NCI-H82 (cell line): ENCODE data around the gene RYR2.

ENCODE experiments used
- DNase-seq: peaks from one replicate; lab custom pipeline; 2025; lab: John Stamatoyannopoulos, UW

Gene RYR2

DNA sequence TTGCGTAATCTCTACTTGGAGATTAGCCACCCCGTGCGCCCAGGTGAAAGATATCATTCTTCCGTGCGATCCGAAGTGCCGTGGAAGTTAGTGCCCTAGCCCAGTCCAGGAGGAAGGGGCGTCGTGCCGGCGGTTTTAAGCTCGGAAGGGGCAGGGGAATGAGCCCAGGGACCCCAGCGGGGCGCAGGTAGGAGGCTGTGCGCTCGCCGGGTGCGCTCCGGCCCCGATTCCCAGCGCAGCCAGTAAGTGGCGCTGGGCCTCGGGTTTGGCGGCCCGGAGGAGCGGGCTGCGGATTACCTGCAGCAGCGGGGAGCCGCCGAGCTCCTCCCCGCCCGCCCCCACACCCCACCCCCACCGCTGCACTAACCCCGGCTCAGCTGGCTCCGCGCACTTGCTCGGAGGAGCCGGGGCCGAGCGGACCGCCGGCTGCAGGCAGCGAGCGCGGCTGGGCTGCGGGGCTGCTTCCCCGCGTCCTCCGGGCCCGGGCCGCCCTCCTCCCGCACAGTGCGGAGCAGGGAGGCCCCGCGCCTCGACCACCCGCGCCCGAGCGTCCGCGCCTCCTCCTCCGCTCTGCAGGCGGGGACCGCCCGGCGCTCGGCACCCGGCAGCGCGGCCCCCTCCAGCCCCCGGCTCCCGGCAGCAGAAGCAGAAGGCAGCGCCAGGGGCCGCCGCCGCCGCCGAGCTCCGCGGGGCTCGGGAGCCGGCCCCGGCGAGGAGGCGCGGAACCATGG is at the start of gene RYR2:
Gene RYR2 (plus strand): TSS at position 390 of the 731 bp plus-strand sequence. CDS start 338 bp downstream, at position 728.
- DNase-seq = peak; percentile 87

DNA sequence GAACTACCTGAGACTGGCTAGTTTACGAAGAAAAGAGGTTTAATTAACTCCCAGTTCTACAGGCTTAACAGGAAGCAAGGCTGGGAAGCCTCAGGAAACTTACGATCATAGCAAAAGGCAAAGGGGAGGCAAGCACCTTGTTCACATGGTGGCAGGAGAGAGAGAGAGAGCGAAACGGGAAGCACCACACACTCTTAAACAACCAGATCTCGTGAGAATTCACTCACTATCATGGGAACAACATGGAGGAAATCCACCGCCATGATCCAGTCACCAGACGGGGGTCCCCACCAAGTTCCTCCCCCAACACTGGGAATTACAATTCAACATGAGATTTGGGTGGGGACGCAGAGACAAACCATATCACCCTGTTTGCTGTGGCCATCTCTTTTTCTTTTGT is 49.5 kb upstream of the RYR2 start:
- DNase-seq = no peak

DNA sequence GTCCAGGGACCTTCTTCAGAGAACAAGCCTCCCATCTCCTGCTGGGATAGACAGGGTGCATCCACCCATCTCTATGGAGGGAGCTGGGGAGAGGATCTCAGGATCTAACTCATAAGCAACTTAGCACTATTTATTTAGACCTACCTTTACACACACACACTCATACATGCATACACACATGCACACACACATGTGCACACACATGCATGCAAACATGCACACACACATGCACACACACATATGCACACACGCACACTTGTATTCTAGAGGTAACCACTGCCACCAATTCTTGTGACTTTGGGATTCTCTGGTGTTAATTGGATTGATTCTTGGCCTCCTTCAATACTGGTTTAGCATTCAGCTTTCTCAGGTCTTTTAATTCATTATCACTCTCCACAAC is 47.5 kb upstream of the RYR2 start:
- DNase-seq = no peak

DNA sequence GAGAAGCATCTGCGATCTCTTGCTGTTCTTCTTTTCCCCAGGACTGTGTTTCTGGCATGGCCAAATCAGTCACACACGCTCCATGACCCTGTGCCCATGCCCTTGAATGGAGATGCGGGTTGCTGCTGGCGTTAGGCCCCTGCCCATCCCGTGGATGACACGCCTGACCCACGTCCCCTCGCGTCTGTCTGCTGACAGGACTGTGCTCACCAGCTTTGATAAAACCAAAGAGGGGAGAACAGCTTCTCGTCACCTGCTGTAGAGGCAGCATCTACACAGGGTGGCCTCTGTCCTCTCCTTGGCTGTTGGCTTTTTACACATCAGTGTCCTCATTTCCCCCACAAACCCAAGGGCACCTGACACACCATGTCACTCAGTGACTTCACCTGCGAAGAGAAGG is 44.6 kb upstream of the RYR2 start:
- no peak for DNase-seq

DNA sequence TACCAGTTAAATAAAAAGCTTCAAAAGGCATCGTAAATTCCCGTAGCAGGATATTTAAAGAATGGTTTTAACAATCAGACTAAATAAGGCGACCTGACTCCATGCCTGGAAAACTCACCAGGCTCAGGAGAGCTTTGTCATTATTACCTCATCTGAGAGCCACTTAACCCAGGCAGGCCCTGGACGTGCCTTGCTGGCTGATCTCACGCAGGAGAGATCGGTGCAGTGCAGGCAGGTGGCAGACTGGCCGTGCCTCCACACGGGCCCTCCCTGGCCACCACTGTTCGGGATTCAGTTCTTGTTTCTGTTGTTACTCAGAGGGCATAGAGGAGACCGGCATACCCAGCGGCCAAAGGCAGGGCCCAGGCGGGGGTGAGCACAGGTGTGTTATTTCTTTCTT is 44.1 kb upstream of the RYR2 start:
- DNase-seq = no peak

- no peak for DNase-seq
Measured at GRCh38 chr1:236998546-236998945, 43.4 kb upstream of the RYR2 start.

DNA sequence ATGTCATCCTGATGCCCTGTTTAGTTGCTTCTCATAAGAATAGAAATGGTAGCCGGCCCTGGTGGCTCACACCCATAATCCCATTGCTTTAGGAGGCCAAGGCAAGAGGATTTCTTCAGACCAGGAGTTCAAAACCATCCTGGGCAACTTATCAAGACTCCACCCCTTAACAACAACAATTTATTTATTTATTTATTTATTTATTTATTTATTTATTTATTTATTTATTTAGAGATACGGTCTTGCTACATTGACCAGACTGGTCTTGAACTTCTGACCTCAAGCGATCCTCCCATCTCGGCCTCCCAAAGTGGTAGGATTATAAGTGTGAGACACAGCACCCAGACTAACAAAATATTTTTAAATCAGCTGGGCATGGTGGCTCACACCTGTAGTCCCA is 41.8 kb upstream of the RYR2 start:
- DNase-seq = no peak

GRCh38 chr1:237003516-237003915 is 38.5 kb upstream of the RYR2 start:
- DNase-seq = no peak

DNA sequence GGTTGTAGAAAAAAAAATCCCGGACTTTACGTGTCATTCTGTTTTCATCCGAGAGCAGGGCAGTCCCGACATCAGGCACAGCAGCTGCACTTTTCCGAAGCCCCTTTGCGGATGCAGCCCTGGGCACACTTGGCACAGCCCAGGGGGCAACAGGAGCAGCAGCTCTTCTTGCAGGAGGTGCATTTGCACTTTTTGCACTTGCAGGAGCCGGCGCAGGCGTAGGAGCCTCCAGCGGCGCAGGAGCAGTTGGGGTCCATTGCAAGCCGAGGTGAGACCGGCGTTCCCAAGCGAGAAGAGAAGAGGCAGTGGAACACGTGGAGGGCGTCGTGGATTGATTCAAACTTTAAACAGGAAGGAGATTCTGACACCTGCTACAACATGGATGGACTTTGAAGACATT is 37.9 kb upstream of the RYR2 start, which contains the start of gene MT1HL1:
Gene MT1HL1 (minus strand): TSS at position 326 of the 400 bp plus-strand sequence. CDS start 69 bp downstream, at position 257.
- DNase-seq = no peak

- peak; percentile 14 for DNase-seq
Measured at GRCh38 chr1:237005674-237006073, 36.3 kb upstream of the RYR2 start.

GRCh38 chr1:237007147-237007881 is 34.7 kb upstream of the RYR2 start:
- DNase-seq = no peak

DNA sequence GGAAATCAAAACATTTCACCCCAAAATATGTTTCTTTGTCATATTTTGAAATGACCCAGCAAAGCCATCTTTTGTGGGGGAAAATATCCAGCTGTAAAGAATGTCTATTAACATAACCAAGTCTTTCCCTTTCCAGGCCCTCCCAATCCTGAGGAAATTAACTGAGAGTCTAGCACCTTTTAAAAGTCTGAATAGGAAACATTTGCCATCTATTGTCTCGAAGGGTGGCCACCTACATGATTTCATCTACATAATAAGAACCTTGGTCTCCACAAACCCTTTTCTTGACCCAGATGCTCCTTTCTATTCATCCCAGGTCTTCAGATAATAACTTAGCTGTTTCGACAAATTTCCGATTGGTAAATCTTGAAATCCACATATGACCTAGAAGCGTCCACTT is 32.4 kb upstream of the RYR2 start:
- DNase-seq = no peak

GRCh38 chr1:237011432-237011831 is 30.6 kb upstream of the RYR2 start:
- no peak for DNase-seq

GRCh38 chr1:237012361-237012760 is 29.6 kb upstream of the RYR2 start:
- DNase-seq = no peak

- DNase-seq = no peak
Measured at GRCh38 chr1:237012788-237013383, 29.1 kb upstream of the RYR2 start.

- DNase-seq = no peak
Measured at GRCh38 chr1:237013608-237014007, 28.4 kb upstream of the RYR2 start.

DNA sequence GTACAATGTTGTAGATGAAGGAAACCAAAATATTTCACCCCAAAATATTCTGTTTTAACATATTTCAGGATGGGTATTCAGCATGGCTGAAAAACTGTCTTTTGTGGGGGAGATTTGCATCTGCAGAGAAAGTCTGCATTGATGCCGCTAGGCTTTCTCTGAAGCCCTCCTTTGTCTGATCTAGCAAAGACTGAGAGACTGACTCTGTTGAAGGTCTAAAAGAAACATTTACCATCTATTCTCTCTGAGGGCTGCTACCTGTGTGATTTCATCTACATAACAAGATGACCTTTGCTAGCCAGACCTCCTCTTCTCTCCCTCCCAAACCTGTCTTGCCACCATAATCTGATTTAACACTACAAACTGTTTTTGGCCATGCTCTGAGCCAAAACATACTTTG is 25.4 kb upstream of the RYR2 start:
- DNase-seq = no peak

DNA sequence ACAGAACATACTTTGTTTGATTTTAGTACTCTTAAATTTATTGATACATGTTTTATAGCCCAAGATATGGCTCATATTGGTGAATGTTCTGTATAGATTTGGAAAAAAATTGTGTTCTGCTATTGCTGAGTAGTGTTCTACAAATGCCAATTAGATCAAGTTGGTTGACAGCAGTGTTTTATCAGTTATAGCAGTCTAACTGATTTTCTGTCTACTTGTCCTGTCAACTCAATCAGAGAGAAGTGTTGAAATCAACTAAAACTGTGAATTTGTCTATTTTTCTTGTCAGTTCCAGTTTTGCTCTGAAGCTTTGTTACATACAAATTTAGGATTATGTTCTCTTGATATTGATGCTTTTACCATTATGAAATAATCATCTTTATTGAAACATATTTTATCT is 23.1 kb upstream of the RYR2 start:
- DNase-seq = no peak

GRCh38 chr1:237025358-237026074 is 16.5 kb upstream of the RYR2 start:
- no peak for DNase-seq

DNA sequence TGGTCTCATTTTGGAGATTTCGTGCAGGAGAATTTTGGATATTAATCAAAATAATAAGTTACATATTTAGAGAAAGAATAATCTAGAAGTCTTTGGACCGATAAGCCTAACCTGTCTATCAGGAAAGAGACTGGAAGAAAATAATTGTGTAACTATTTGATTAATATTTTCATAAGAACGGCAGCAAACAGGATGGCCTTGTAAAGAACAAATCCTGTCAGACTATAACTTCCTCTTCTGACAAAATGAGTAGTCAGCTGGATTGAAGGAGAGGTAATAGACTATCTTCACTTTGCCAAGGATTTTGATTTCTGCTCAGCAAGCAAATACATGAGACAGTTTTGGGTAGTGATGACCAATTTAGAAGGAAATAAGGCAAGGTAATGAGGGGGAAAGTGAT is 12.7 kb upstream of the RYR2 start:
- DNase-seq = no peak

DNA sequence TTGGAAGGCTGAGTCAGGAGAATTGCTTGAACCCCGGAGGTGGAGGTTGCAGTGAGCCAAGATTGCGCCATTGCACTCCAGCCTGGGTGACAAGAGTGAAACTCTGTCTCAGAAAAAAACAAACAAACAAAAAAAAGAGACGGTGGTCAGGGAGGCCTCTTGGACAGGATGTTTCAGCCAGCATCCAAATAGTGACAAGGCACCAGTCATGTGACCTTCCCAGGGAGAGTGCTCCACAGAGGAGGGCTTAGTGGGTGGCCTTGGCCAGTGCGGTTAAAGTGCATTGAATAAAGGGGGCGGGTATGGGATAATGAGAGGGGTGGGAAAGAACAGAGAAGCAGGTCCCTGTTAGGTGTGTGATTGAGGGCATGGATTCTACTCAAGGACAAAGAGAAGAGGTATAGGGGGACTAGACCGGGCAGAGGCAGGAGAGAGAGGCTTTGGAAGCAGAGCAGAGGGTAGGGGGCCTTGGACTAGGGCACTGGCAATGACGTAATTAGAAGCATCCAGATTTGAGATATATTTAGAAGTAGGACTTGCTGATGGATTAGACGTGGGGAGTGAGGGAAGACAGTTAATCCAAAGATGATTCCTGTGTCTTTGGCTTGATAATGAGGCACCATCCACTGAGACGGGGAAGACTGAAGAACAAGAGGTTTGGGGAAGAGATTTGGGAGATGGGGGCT is 12.0 kb upstream of the RYR2 start:
- DNase-seq = peak; percentile 23

GRCh38 chr1:237031480-237031879 is 10.5 kb upstream of the RYR2 start:
- no peak for DNase-seq
